C4-2B (cell line): ENCODE measurements around the gene ARNT2.

Source experiments
- CTCF ChIP-seq: fragments of 450-650 bp; conservative IDR thresholded peaks from 2 replicates; pipeline ENCODE4 v1.5.1; 2017; ENCODE audit warnings: mild to moderate bottlenecking
- ZFX ChIP-seq: fragments of 450-650 bp; IDR thresholded peaks from 2 replicates; pipeline ENCODE4 v1.6.1; 2017

DNA sequence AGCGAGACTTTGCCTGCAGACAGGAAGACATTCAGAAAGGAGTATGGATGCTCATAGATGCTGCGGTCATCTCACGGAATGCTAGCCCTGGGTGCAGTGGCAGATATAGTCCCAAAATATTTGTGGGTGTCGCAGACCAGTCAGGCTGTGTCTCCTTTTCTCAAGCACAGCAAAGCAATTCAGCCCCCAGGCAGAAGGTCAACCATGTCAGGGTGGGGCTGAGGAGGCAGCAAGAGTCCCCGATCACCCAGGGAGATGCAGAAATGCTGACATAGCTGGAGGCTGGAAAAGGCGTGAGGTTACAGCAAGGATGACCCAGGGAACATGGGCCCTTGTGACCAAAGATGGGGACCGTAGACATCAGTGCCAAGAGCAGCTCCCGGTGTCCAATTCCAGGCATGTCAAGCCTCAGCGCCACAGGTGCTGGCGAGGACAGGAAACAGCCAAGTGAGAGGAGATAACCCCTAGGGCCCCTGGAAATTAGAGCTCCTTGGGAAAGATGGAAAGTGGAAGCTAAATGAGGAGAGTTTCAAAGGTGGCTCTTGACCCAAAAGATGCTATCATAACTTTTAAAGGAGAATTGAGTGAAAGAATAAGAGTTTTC is 209.7 kb downstream of the ARNT2 start:
- TF ChIP-seq CTCF: no peak
- TF ChIP-seq ZFX: no peak
